GM12873 (cell line): ENCODE measurements around the gene CEACAM6.

Source experiments
- TF ChIP-seq, protein P1 (sequence below): IDR thresholded peaks from 2 replicates; pipeline ENCODE4 v1.5.1; 2012; ENCODE audit warnings: low read depth, mild to moderate bottlenecking, moderate library complexity, low read length, control low read depth; ENCODE audit not compliant: insufficient read depth; ENCODE audit errors: missing control alignments

The CEACAM6 gene

DNA sequence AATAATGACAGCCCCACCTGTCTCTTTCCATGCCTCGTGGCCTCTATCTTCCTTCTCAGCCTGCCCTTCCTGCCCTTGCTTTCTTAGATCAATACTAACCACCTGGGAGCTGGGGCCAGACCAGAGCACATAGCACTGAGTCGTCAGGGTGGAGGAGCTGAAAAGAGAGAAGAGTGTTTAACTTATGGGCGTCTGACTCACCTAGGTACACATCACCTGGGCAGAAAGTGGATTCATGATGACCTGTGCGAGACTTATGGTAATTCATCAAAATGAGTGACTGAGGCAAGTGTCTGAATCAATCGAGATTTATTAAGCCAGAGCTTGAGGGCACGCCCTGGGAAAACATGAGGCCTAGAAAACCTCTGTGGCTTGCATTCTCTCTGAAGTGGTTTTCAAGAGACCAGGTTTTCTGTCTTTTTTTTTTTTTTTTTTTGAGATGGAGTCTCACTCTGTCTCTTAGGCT is 19.2 kb downstream of the CEACAM6 start:
- TF ChIP-seq, protein P1, sequence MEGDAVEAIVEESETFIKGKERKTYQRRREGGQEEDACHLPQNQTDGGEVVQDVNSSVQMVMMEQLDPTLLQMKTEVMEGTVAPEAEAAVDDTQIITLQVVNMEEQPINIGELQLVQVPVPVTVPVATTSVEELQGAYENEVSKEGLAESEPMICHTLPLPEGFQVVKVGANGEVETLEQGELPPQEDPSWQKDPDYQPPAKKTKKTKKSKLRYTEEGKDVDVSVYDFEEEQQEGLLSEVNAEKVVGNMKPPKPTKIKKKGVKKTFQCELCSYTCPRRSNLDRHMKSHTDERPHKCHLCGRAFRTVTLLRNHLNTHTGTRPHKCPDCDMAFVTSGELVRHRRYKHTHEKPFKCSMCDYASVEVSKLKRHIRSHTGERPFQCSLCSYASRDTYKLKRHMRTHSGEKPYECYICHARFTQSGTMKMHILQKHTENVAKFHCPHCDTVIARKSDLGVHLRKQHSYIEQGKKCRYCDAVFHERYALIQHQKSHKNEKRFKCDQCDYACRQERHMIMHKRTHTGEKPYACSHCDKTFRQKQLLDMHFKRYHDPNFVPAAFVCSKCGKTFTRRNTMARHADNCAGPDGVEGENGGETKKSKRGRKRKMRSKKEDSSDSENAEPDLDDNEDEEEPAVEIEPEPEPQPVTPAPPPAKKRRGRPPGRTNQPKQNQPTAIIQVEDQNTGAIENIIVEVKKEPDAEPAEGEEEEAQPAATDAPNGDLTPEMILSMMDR: no peak

- TF ChIP-seq, protein P1: no peak
Observed at GRCh38 chr19:41776700-41777099, 21.4 kb downstream of the CEACAM6 start.

DNA sequence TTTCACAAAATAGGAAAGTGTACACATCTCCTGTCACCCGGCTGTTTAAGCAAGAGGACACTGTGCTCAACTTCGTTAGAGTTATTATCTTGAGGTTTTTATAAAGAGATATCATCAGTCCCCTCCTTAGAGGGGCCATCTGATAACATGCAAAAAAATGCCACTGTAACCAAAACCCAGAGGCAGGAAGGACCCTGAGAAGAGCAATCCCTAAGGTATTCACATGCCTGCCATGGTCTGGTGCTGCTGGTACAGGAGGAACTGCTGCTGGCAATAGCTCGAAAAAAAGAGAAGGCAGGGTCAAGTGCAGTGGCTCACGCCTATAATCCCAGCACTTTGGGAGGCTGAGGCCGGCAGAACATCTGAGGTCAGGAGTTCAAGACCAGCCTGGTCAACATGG is 28.3 kb downstream of the CEACAM6 start:
- TF ChIP-seq, protein P1: no peak

DNA sequence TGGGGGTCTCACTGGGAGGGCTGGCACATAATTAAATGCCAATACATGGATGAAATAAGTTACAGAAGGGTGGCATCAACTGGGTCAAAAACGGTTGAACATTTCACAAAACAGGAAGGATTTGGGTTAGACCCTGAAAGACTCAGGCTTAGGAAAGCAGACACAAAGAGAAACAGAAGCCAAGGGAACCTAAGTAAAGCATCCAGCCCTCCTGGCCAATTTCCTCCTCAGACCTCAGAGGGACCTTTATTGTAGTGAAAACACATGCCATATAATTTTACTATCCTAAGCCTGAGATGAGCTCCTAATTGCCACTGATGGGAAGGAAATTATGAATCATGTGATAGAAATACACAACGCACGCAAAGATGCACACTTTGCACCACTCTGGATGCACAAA is 29.0 kb downstream of the CEACAM6 start:
- TF ChIP-seq, protein P1: no peak

- TF ChIP-seq, protein P1: no peak
Observed at GRCh38 chr19:41784743-41785142, 29.4 kb downstream of the CEACAM6 start.

- TF ChIP-seq, protein P1: peak; percentile 79
Observed at GRCh38 chr19:41785653-41786052, 30.3 kb downstream of the CEACAM6 start.

GRCh38 chr19:41787055-41787454 is 31.7 kb downstream of the CEACAM6 start:
- TF ChIP-seq, protein P1: no peak
